GM23338 (cell line): ENCODE results near the gene PKNOX2. TPM values are rescaled to one million over a fixed set of nuclear protein-coding genes. Genes with fewer than 3 reads are reported as not detected.

Source experiments
- ATAC-seq: fragments of 200-7000 bp; cut with Tn5 transposase; 3 replicates; pipeline ENCODE4 v1.9.1; 2020
- DNase-seq: peaks from one replicate; pipeline ENCODE4 v3.0.0-alpha.2; 2015; ENCODE audit warnings: low spot score
- H2AFZ ChIP-seq: fragments of 200-600 bp; sonication (generic); 2 replicates; pipeline ENCODE4 v1.8.0; 2016; ENCODE audit warnings: antibody characterized with exemption, mild to moderate bottlenecking, moderate library complexity
- H3F3A ChIP-seq: fragments of 200-600 bp; sonication (generic); replicated peaks from 2 replicates; pipeline ENCODE4 v1.8.0; 2017; ENCODE audit warnings: antibody characterized with exemption, mixed run types, low read depth
- H3K27ac ChIP-seq: fragments of 200-600 bp; sonication (generic); 2 replicates; pipeline ENCODE4 v1.6.1; 2016; ENCODE audit warnings: low read depth
- H3K27me3 ChIP-seq: fragments of 200-600 bp; sonication (generic); 2 replicates; pipeline ENCODE4 v1.8.0; 2016; ENCODE audit warnings: mild to moderate bottlenecking, mixed run types, moderate library complexity; ENCODE audit not compliant: insufficient read depth
- H3K36me3 ChIP-seq: fragments of 200-600 bp; sonication (generic); 2 replicates; pipeline ENCODE4 v1.8.0; 2016; ENCODE audit warnings: mild to moderate bottlenecking; ENCODE audit not compliant: insufficient read depth
- H3K4me1 ChIP-seq: fragments of 200-600 bp; sonication (generic); 2 replicates; pipeline ENCODE4 v1.8.0; 2016; ENCODE audit warnings: mild to moderate bottlenecking, moderate library complexity; ENCODE audit not compliant: insufficient read depth
- H3K4me2 ChIP-seq: fragments of 200-600 bp; sonication (generic); 2 replicates; pipeline ENCODE4 v1.7.1; 2017; ENCODE audit warnings: mixed run types
- H3K4me3 ChIP-seq: fragments of 200-600 bp; sonication (generic); 2 replicates; pipeline ENCODE4 v1.6.1; 2016; ENCODE audit warnings: mixed run types
- H3K79me2 ChIP-seq: fragments of 200-600 bp; sonication (generic); replicated peaks from 2 replicates; pipeline ENCODE4 v1.8.0; 2017; ENCODE audit warnings: mild to moderate bottlenecking; ENCODE audit not compliant: insufficient read depth
- H3K9me2 ChIP-seq: fragments of 200-600 bp; sonication (generic); 2 replicates; pipeline ENCODE4 v1.8.0; 2017; ENCODE audit not compliant: insufficient read depth
- H4K20me1 ChIP-seq: fragments of 200-600 bp; sonication (generic); replicated peaks from 2 replicates; pipeline ENCODE4 v1.8.0; 2017; ENCODE audit warnings: mild to moderate bottlenecking; ENCODE audit not compliant: insufficient read depth
- H3K27ac Mint-ChIP-seq: 2 replicates; pipeline ENCODE4 v1.8.0; 2020; ENCODE audit warnings: inconsistent platforms, mild to moderate bottlenecking, moderate library complexity, mixed read lengths
- H3K27me3 Mint-ChIP-seq: 3 replicates; pipeline ENCODE4 v1.8.0; 2022; ENCODE audit warnings: low read depth, mild to moderate bottlenecking, moderate library complexity, mixed read lengths, inconsistent platforms; ENCODE audit not compliant: insufficient read depth, poor library complexity
- H3K36me3 Mint-ChIP-seq: 3 replicates; pipeline ENCODE4 v1.8.0; 2021; ENCODE audit warnings: low read depth, mild to moderate bottlenecking, inconsistent platforms, moderate library complexity, mixed read lengths
- H3K4me1 Mint-ChIP-seq: 3 replicates; pipeline ENCODE4 v1.8.0; 2020; ENCODE audit warnings: mild to moderate bottlenecking, inconsistent platforms, mixed read lengths
- H3K4me3 Mint-ChIP-seq: 3 replicates; pipeline ENCODE4 v1.8.0; 2021; ENCODE audit warnings: moderate library complexity, mild to moderate bottlenecking, inconsistent platforms, mixed read lengths
- H3K9me3 Mint-ChIP-seq: 3 replicates; pipeline ENCODE4 v1.8.0; 2020; ENCODE audit warnings: moderate library complexity, mild to moderate bottlenecking, inconsistent platforms, mixed read lengths
- CREB1 ChIP-seq: fragments of 250-450 bp; sonication (Bioruptor Pico); IDR thresholded peaks from 2 replicates; pipeline ENCODE4 v1.5.0; 2020; ENCODE audit warnings: low read depth, mild to moderate bottlenecking, moderate library complexity
- ETS1 ChIP-seq: IDR thresholded peaks from 2 replicates; pipeline ENCODE4 v1.6.1; 2016; ENCODE audit warnings: antibody characterized with exemption
- EZH2 ChIP-seq: fragments of 200-600 bp; sonication (generic); IDR thresholded peaks from one replicate; pipeline ENCODE4 v1.8.0; 2017; ENCODE audit warnings: antibody characterized with exemption, mild to moderate bottlenecking, low read depth; ENCODE audit not compliant: unreplicated experiment
- EZH2phosphoT487 ChIP-seq: fragments of 200-600 bp; sonication (generic); IDR thresholded peaks from one replicate; pipeline ENCODE4 v1.8.1; 2018; ENCODE audit warnings: antibody characterized with exemption; ENCODE audit not compliant: unreplicated experiment
- JUNB ChIP-seq: IDR thresholded peaks from one replicate; pipeline ENCODE4 v1.6.1; 2016; ENCODE audit warnings: antibody characterized with exemption; ENCODE audit not compliant: unreplicated experiment
- NANOG ChIP-seq: IDR thresholded peaks from 2 replicates; pipeline ENCODE4 v1.6.1; 2016; ENCODE audit warnings: antibody characterized with exemption, borderline replicate concordance
- POLR2AphosphoS5 ChIP-seq: IDR thresholded peaks from 2 replicates; pipeline ENCODE4 v1.6.1; 2016; ENCODE audit warnings: antibody characterized with exemption, low read depth
- REST ChIP-seq: IDR thresholded peaks from one replicate; pipeline ENCODE4 v1.6.1; 2018; ENCODE audit warnings: antibody characterized with exemption; ENCODE audit not compliant: unreplicated experiment
- ZNF331 ChIP-seq: fragments of 250-450 bp; sonication (Bioruptor Pico); IDR thresholded peaks from 2 replicates; pipeline ENCODE4 v1.5.0; 2020; ENCODE audit warnings: low read depth, mild to moderate bottlenecking, moderate library complexity
- polyA plus RNA-seq: library from polyadenylated mRNA; unstranded; fragments of >200 nt; fragmentation: Nextera tagmentation; extraction: Ambion mirVana; gene quantifications from 2 replicates; pipeline ENCODE4 v1.2.1, GENCODE V29; 2016
- total RNA-seq: library from RNA; depleted of rRNA; stranded (reverse); fragments of >200 nt; shearing (Covaris generic); gene quantifications from 2 replicates; pipeline ENCODE4 v1.2.3, GENCODE V29; 2014

Gene PKNOX2
- total and polyA plus RNA-seq, 2 experiments from 2014 or later: 0.42 to 0.83 TPM

- H3K4me2 ChIP-seq: no peak overlapping the region
- no peak for DNase-seq
These were observed 76.6 kb downstream of the PKNOX2 start for GRCh38 chr11:125241104-125241503.

More at GRCh38 chr11:125241104-125241503, 76.6 kb downstream of the PKNOX2 start:
- Histone ChIP-seq H3K36me3 (no peaks in the 10 kb centered on the region), H3K27me3 (no peaks in the 10 kb centered on the region), H3K27ac (no peak overlapping the region), H3F3A (no peaks in the 10 kb centered on the region), H3K79me2 (no peaks in the 10 kb centered on the region), H3K9me2 (0 out of 2 replicates have a peak, but pooled peaks cover 5% of the 10 kb centered on the region), H4K20me1 (no peaks in the 10 kb centered on the region), H2AFZ (no peak overlapping the region), H3K4me1 (peaks cover 15% of the 10 kb centered on the region), H3K4me3 (no peak overlapping the region)
- Mint-ChIP-seq H3K4me3 (no peak overlapping the region), H3K36me3 (peaks cover 2% of the 10 kb centered on the region; the same call in 1 of the 3 replicates), H3K4me1 (peaks cover 36% of the 10 kb centered on the region), H3K9me3 (no peaks in the 10 kb centered on the region; the same call in 2 of the 3 replicates), H3K27me3 (peaks cover 8% of the 10 kb centered on the region), H3K27ac (no peak overlapping the region)
- TF ChIP-seq CREB1 (CRISPR knock-in tag) (no peak), ETS1 (no peak), EZH2 (no peak), JUNB (no peak), REST (no peak), NANOG (no peak), EZH2phosphoT487 (no peak), POLR2AphosphoS5 (no peak), ZNF331 (CRISPR knock-in tag) (no peak)
- ATAC-seq: no peak
